H1 (cell line): ENCODE measurements around the gene GGA1. TPM values are rescaled to one million over a fixed set of nuclear protein-coding genes. Genes with fewer than 3 reads are reported as not detected.

Experiments
- CTCF ChIA-PET: fragments of 300-600 bp; sonication (Branson Sonifier 250); formaldehyde crosslinking; loops from one replicate; lab custom pipeline; 2021; ENCODE audit not compliant: partially characterized antibody; lab: Charles Lee
- POLR2A ChIA-PET: fragments of 300-600 bp; sonication (Branson Sonifier 250); formaldehyde crosslinking; loops from one replicate; lab custom pipeline; 2021; ENCODE audit warnings: inconsistent platforms; ENCODE audit not compliant: partially characterized antibody; lab: Charles Lee
- DNase-seq, 2 experiments: peaks; one replicate each; pipeline versions ENCODE4 v3.0.0 to v3.0.0-alpha.2; 2010 to 2022; ENCODE audit warnings: low spot score in 2 of 2, low read depth in 1 of 2, mixed read lengths in 1 of 2
- FAIRE-seq: peaks from 2 replicates; lab custom pipeline; 2011; peaks lifted over from hg19 to GRCh38; lab: Jason Lieb, UNC
- H2AFZ ChIP-seq: 2 replicates; pipeline ENCODE4 v1.8.1; 2012; ENCODE audit warnings: low read length, inconsistent platforms
- H2AK5ac ChIP-seq: 2 replicates; pipeline ENCODE4 v1.6.1; 2013; ENCODE audit warnings: low read depth, low read length
- H2BK120ac ChIP-seq: replicated peaks from 2 replicates; pipeline ENCODE3; 2013; ENCODE audit warnings: low read depth, low read length, inconsistent platforms
- H2BK12ac ChIP-seq: 2 replicates; pipeline ENCODE4 v1.6.1; 2013; ENCODE audit warnings: low read depth, low read length
- H2BK15ac ChIP-seq: 2 replicates; pipeline ENCODE4 v1.6.1; 2013; ENCODE audit warnings: low read length
- H2BK20ac ChIP-seq: 2 replicates; pipeline ENCODE4 v1.6.1; 2013; ENCODE audit warnings: low read length
- H2BK5ac ChIP-seq: 2 replicates; pipeline ENCODE4 v1.6.1; 2013; ENCODE audit warnings: low read depth, low read length
- H3K14ac ChIP-seq: 2 replicates; pipeline ENCODE4 v1.6.1; 2013; ENCODE audit warnings: inconsistent platforms; ENCODE audit not compliant: insufficient read length
- H3K18ac ChIP-seq: 2 replicates; pipeline ENCODE4 v1.6.1; 2013; ENCODE audit warnings: low read length; ENCODE audit errors: extremely low read depth
- H3K23ac ChIP-seq: 2 replicates; pipeline ENCODE4 v1.6.1; 2013; ENCODE audit warnings: inconsistent platforms; ENCODE audit not compliant: insufficient read length
- H3K23me2 ChIP-seq: 2 replicates; pipeline ENCODE4 v1.6.1; 2013; ENCODE audit warnings: low read depth, low read length
- H3K27ac ChIP-seq: 2 replicates; pipeline ENCODE4 v1.6.1; 2011; ENCODE audit warnings: low read depth, low read length, inconsistent platforms
- H3K27me3 ChIP-seq, 4 experiments: replicated peaks in 1 of 4; 1 replicate in 1 of 4; 2 replicates in 3 of 4; pipeline versions ENCODE4 v1.6.1 to v1.8.1; 2011 to 2013; ENCODE audit warnings: low read length in 3 of 4, mild to moderate bottlenecking in 3 of 4, inconsistent platforms in 2 of 4, mixed read lengths in 2 of 4, moderate library complexity in 1 of 4; ENCODE audit not compliant: control insufficient read depth in 3 of 4, insufficient read depth in 3 of 4; ENCODE audit errors: extremely low read depth in 1 of 4
- H3K36me3 ChIP-seq, 4 experiments: 2 replicates each; pipeline versions ENCODE4 v1.6.1 to v1.8.1; 2011 to 2013; ENCODE audit warnings: mild to moderate bottlenecking in 4 of 4, low read length in 3 of 4, moderate library complexity in 2 of 4, control low read depth in 1 of 4, inconsistent platforms in 1 of 4; ENCODE audit not compliant: insufficient read depth in 4 of 4, control insufficient read depth in 2 of 4
- H3K4ac ChIP-seq: replicated peaks from 2 replicates; pipeline ENCODE3; 2013; ENCODE audit warnings: low read length, low read depth, mixed read lengths, inconsistent platforms; ENCODE audit not compliant: insufficient read length
- H3K4me1 ChIP-seq, 4 experiments: replicated peaks in 1 of 4; 1 replicate in 1 of 4; 2 replicates in 3 of 4; pipeline versions ENCODE4 v1.6.1 to v1.8.1; 2011 to 2013; ENCODE audit warnings: low read length in 3 of 4, inconsistent platforms in 2 of 4, mixed read lengths in 1 of 4; ENCODE audit not compliant: insufficient read depth in 4 of 4, control insufficient read depth in 3 of 4
- H3K4me2 ChIP-seq, 2 experiments: 2 replicates each; pipeline versions ENCODE4 v1.6.1 to v1.8.1; 2011 to 2013; ENCODE audit warnings: low read depth in 2 of 2, low read length in 2 of 2, control low read depth in 1 of 2, inconsistent platforms in 1 of 2, mild to moderate bottlenecking in 1 of 2; ENCODE audit not compliant: insufficient read depth in 1 of 2
- H3K4me3 ChIP-seq, 4 experiments: fragments of 200-600, 300-600 bp in 1 of 4; sonication (generic), shearing (Covaris generic), sonication (Bioruptor Twin) in 1 of 4; 2 replicates each; pipeline versions ENCODE4 v1.5.1 to v1.8.1; 2011 to 2016; ENCODE audit warnings: low read length in 4 of 4, low read depth in 3 of 4, control low read depth in 2 of 4, inconsistent platforms in 2 of 4, mild to moderate bottlenecking in 2 of 4, mixed read lengths in 1 of 4, moderate library complexity in 1 of 4; ENCODE audit not compliant: insufficient read depth in 2 of 4; ENCODE audit errors: extremely low read depth in 1 of 4
- H3K56ac ChIP-seq: replicated peaks from 2 replicates; pipeline ENCODE3; 2013; ENCODE audit warnings: low read depth, mild to moderate bottlenecking, mixed read lengths, low read length, inconsistent platforms; ENCODE audit not compliant: insufficient read length
- H3K79me1 ChIP-seq: 2 replicates; pipeline ENCODE4 v1.6.1; 2013; ENCODE audit warnings: low read depth, low read length, control low read depth
- H3K79me2 ChIP-seq, 2 experiments: 2 replicates each; pipeline versions ENCODE4 v1.6.1 to v1.8.1; 2012 to 2013; ENCODE audit warnings: low read length in 2 of 2, mild to moderate bottlenecking in 2 of 2, inconsistent platforms in 1 of 2; ENCODE audit not compliant: insufficient read depth in 2 of 2, control insufficient read depth in 1 of 2
- H3K9ac ChIP-seq, 4 experiments: replicated peaks in 1 of 4; 1 replicate in 1 of 4; 2 replicates in 3 of 4; pipeline versions ENCODE4 v1.6.1 to v1.8.1; 2011 to 2013; ENCODE audit warnings: low read depth in 3 of 4, low read length in 3 of 4, control low read depth in 2 of 4, mild to moderate bottlenecking in 2 of 4, moderate library complexity in 2 of 4, inconsistent platforms in 1 of 4; ENCODE audit errors: extremely low read depth in 1 of 4
- H3K9me3 ChIP-seq, 2 experiments: 2 replicates each; pipeline versions ENCODE4 v1.6.1 to v1.8.1; 2012 to 2013; ENCODE audit warnings: mild to moderate bottlenecking in 2 of 2, moderate library complexity in 2 of 2, control low read depth in 1 of 2, inconsistent platforms in 1 of 2, low read depth in 1 of 2, low read length in 1 of 2, mixed read lengths in 1 of 2; ENCODE audit not compliant: insufficient read depth in 2 of 2
- H4K20me1 ChIP-seq, 2 experiments: replicated peaks in 1 of 2; 2 replicates each; pipeline versions ENCODE3 to v1.8.1; 2011 to 2013; ENCODE audit warnings: inconsistent platforms in 2 of 2, low read length in 2 of 2, mild to moderate bottlenecking in 1 of 2; ENCODE audit not compliant: insufficient read depth in 2 of 2, control insufficient read depth in 1 of 2
- H4K5ac ChIP-seq: 2 replicates; pipeline ENCODE4 v1.6.1; 2013; ENCODE audit warnings: low read length, low read depth, mixed read lengths, inconsistent platforms; ENCODE audit not compliant: insufficient read length
- H4K8ac ChIP-seq: 2 replicates; pipeline ENCODE4 v1.8.0; 2013; ENCODE audit warnings: mild to moderate bottlenecking, moderate library complexity, low read length, inconsistent platforms; ENCODE audit not compliant: insufficient read depth; ENCODE audit errors: extremely low read depth
- H4K91ac ChIP-seq: replicated peaks from 2 replicates; pipeline ENCODE3; 2013; ENCODE audit warnings: low read length, mixed read lengths, inconsistent platforms; ENCODE audit not compliant: insufficient read length
- BCL11A ChIP-seq, 2 experiments: IDR thresholded peaks; one replicate each; pipeline ENCODE4 v1.6.1; 2011; ENCODE audit warnings: low read depth in 2 of 2, low read length in 2 of 2, mild to moderate bottlenecking in 2 of 2
- CBX5 ChIP-seq: fragments of 300-800, 300-1000 bp; sonication (generic); IDR thresholded peaks from 2 replicates; pipeline ENCODE4 v1.7.1; 2016; ENCODE audit warnings: antibody characterized with exemption, low read length, low read depth
- CHD1 ChIP-seq: IDR thresholded peaks from 2 replicates; pipeline ENCODE4 v1.6.1; 2012; ENCODE audit warnings: low read depth, low read length, improper control_type of control experiment
- FOSL1 ChIP-seq: IDR thresholded peaks from 2 replicates; pipeline ENCODE4 v1.6.1; 2011; ENCODE audit warnings: mild to moderate bottlenecking, low read depth, low read length, moderate library complexity; ENCODE audit not compliant: insufficient read depth
- JUND ChIP-seq: IDR thresholded peaks from 2 replicates; pipeline ENCODE4 v1.6.1; 2011; ENCODE audit warnings: mild to moderate bottlenecking, improper control_type of control experiment, low read length
- KDM4A ChIP-seq: IDR thresholded peaks from one replicate; pipeline ENCODE4 v1.7.1; 2012; ENCODE audit warnings: low read depth, mild to moderate bottlenecking, moderate library complexity, low read length, inconsistent platforms; ENCODE audit not compliant: severe bottlenecking
- MAFK ChIP-seq: IDR thresholded peaks from 2 replicates; pipeline ENCODE4 v1.6.1; 2012; ENCODE audit warnings: low read depth, mild to moderate bottlenecking, improper control_type of control experiment, low read length
- MAX ChIP-seq: IDR thresholded peaks from 2 replicates; pipeline ENCODE4 v1.6.1; 2012; ENCODE audit warnings: inconsistent platforms
- WGBS, 2 experiments: shearing (Covaris generic) in 1 of 2; methylation state at CpG; one replicate each; pipeline versions ENCODE4 v1.1.6 to v1.1.7; 2013 to 2015; ENCODE audit warnings: low lambda C conversion rate in 2 of 2, mixed read lengths in 2 of 2, inconsistent platforms in 1 of 2, low coverage in 1 of 2, missing lambda C conversion rate in 1 of 2; ENCODE audit not compliant: insufficient replicate concordance in 2 of 2, insufficient coverage in 1 of 2, insufficient read length in 1 of 2; ENCODE audit errors: extremely low coverage in 1 of 2, missing lambda C conversion rate in 1 of 2; 5-methylcytosine and 5-hydroxymethylcytosine counted together
- polyA plus RNA-seq, 7 experiments: library from polyadenylated mRNA; depleted of rRNA in 3 of 7; stranded (reverse) in 5 of 7; unstranded in 2 of 7; fragments of >200 nt in 5 of 7; fragments of 200-250 nt in 2 of 7; gene quantifications; 1 replicate in 5 of 7; 2 replicates in 1 of 7; 4 replicates in 1 of 7; pipeline versions ENCODE4 v1.2.1 to v1.2.3, GENCODE V29; 2011 to 2013; ENCODE audit warnings: missing spikeins in 2 of 7, mixed read lengths in 2 of 7
- total RNA-seq: library from RNA; stranded (reverse); fragmentation: NEBNext Ultra II Directional; extraction: Animal tissue kit (Norgen Biotek cat#: 25700); gene quantifications from 2 replicates; pipeline ENCODE4 v1.2.1, GENCODE V29; 2021
- TF ChIP-seq, protein P1 (sequence below): IDR thresholded peaks from 2 replicates; pipeline ENCODE4 v1.6.1; 2011; ENCODE audit warnings: low read length, improper control_type of control experiment
- TF ChIP-seq, protein P2 (sequence below), 3 experiments: IDR thresholded peaks; 1 replicate in 2 of 3; 2 replicates in 1 of 3; pipeline versions ENCODE4 v1.5.1 to v1.6.1; 2011; ENCODE audit warnings: low read length in 3 of 3, mild to moderate bottlenecking in 3 of 3, inconsistent platforms in 2 of 3, low read depth in 1 of 3, moderate library complexity in 1 of 3; ENCODE audit not compliant: insufficient read depth in 1 of 3; ENCODE audit errors: control extremely low read depth in 1 of 3

GGA1 gene
- total and polyA plus RNA-seq, 2 of the 8 experiments (the other 6 are each of a cell fraction or from before 2014, with no cell fraction given) = 49.3 to 57.2 TPM

- Histone ChIP-seq H2BK120ac (no peak overlapping the region), H2BK5ac (no peak overlapping the region), H2AK5ac (no peak overlapping the region), H3K18ac (no peak overlapping the region), H4K20me1 (peaks cover 0 to 12% of the 10 kb centered on the region in 2 experiments), H4K5ac (no peak overlapping the region), H3K23me2 (no peaks in the 10 kb centered on the region), H3K27ac (no peak overlapping the region), H3K4me2 (no peak overlapping the region), H3K79me2 (no peaks in the 10 kb centered on the region), H2BK15ac (no peak overlapping the region), H3K4ac (no peak overlapping the region), H2BK12ac (no peak overlapping the region), H3K9me3 (no peaks in the 10 kb centered on the region), H3K9ac (no peak overlapping the region), H4K8ac (no peak overlapping the region), H3K56ac (no peak overlapping the region), H2AFZ (no peak overlapping the region), H3K4me3 (no peak overlapping the region), H3K4me1 (no peaks in the 10 kb centered on the region), H2BK20ac (no peak overlapping the region), H3K36me3 (peaks cover 13 to 33% (median 22%) of the 10 kb centered on the region in 4 experiments), H3K27me3 (no peaks in the 10 kb centered on the region), H3K14ac (no peak overlapping the region), H3K79me1 (no peaks in the 10 kb centered on the region), H3K23ac (no peak overlapping the region), H4K91ac (no peak overlapping the region)
- 87% methylated on average over 9 of the region's 9 CpGs; no CpG with 5 or more reads in 1 of the 2 experiments for WGBS, 2 experiments
- FAIRE-seq (no peak), DNase-seq (no peak)
- POLR2A ChIA-PET = interaction anchor here (0.6 to 3.2 kb wide), 4 partner anchors 8 to 281 kb away, joined by 3 to 8 read pairs (median 4); no protein-coding TSS in a partner anchor
- CTCF ChIA-PET = interaction anchor here (0.6 to 2.2 kb wide), 3 partner anchors 11 to 158 kb away, joined by 3 to 7 read pairs (median 6); no protein-coding TSS in a partner anchor
- TF ChIP-seq KDM4A (no peak), JUND (no peak), BCL11A (IDR thresholded peaks at IDR 0.05; ENCODE audit: low read depth in 2 of 2, low read length in 2 of 2) (no peak), MAFK (no peak), MAX (no peak), CBX5 (no peak), FOSL1 (no peak), CHD1 (no peak)
- TF ChIP-seq, protein P1, sequence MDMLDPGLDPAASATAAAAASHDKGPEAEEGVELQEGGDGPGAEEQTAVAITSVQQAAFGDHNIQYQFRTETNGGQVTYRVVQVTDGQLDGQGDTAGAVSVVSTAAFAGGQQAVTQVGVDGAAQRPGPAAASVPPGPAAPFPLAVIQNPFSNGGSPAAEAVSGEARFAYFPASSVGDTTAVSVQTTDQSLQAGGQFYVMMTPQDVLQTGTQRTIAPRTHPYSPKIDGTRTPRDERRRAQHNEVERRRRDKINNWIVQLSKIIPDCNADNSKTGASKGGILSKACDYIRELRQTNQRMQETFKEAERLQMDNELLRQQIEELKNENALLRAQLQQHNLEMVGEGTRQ = no peak
- TF ChIP-seq, protein P2, sequence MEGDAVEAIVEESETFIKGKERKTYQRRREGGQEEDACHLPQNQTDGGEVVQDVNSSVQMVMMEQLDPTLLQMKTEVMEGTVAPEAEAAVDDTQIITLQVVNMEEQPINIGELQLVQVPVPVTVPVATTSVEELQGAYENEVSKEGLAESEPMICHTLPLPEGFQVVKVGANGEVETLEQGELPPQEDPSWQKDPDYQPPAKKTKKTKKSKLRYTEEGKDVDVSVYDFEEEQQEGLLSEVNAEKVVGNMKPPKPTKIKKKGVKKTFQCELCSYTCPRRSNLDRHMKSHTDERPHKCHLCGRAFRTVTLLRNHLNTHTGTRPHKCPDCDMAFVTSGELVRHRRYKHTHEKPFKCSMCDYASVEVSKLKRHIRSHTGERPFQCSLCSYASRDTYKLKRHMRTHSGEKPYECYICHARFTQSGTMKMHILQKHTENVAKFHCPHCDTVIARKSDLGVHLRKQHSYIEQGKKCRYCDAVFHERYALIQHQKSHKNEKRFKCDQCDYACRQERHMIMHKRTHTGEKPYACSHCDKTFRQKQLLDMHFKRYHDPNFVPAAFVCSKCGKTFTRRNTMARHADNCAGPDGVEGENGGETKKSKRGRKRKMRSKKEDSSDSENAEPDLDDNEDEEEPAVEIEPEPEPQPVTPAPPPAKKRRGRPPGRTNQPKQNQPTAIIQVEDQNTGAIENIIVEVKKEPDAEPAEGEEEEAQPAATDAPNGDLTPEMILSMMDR (IDR thresholded peaks at IDR 0.05; ENCODE audit: control extremely low read depth in 1 of 3, insufficient read depth in 1 of 3, low read depth in 1 of 3, low read length in 3 of 3) = no peak
These were observed 38.7 kb downstream of the GGA1 start for GRCh38 chr22:37647317-37647716.
